Activated T-helper 1 cell treated with anti-CD3 and anti-CD28 coated beads, Interleukin-12 subunit alpha, Interleukin-12 subunit beta, Interleukin-2, Interleukin-4 antibody, amounts not matched to agents 30 ng/mL and 10 ng/mL and 1 ng/mL, durations not matched to agents 14 hours and 24 hours and 36 hours (primary cell): Measurements from ENCODE around the gene INPP5A. TPM values are rescaled to one million over a fixed set of nuclear protein-coding genes. Genes with fewer than 3 reads are reported as not detected.

ENCODE experiments used
- DNase-seq: peaks from one replicate; pipeline ENCODE4 v3.0.0; 2021; ENCODE audit warnings: low spot score
- H3K27ac Mint-ChIP-seq: one replicate; pipeline ENCODE4 v1.8.0; 2021; ENCODE audit warnings: mild to moderate bottlenecking, mixed read lengths
- H3K27me3 Mint-ChIP-seq: one replicate; pipeline ENCODE4 v1.8.0; 2022; ENCODE audit warnings: mild to moderate bottlenecking, moderate library complexity, mixed read lengths; ENCODE audit not compliant: insufficient read depth
- H3K36me3 Mint-ChIP-seq: one replicate; pipeline ENCODE4 v1.8.0; 2021; ENCODE audit warnings: low read depth, mixed read lengths
- H3K4me1 Mint-ChIP-seq: one replicate; pipeline ENCODE4 v1.8.0; 2021; ENCODE audit warnings: low read depth, mixed read lengths
- H3K4me3 Mint-ChIP-seq: one replicate; pipeline ENCODE4 v1.8.0; 2021; ENCODE audit warnings: mild to moderate bottlenecking, moderate library complexity, mixed read lengths
- H3K9me3 Mint-ChIP-seq: one replicate; pipeline ENCODE4 v1.8.0; 2021; ENCODE audit warnings: mixed read lengths
- intact Hi-C: fragments of 100-400 bp; cut with micrococcal nuclease; formaldehyde crosslinking; loops from one replicate; pipeline ENCODE4 v1.15.1; 2024
- total RNA-seq: library from RNA; stranded (reverse); gene quantifications from 2 replicates; pipeline ENCODE4 v1.2.3, GENCODE V29; 2022

The INPP5A gene
- total RNA-seq, 1 donor from 2014 or later: 13.4 TPM

DNA sequence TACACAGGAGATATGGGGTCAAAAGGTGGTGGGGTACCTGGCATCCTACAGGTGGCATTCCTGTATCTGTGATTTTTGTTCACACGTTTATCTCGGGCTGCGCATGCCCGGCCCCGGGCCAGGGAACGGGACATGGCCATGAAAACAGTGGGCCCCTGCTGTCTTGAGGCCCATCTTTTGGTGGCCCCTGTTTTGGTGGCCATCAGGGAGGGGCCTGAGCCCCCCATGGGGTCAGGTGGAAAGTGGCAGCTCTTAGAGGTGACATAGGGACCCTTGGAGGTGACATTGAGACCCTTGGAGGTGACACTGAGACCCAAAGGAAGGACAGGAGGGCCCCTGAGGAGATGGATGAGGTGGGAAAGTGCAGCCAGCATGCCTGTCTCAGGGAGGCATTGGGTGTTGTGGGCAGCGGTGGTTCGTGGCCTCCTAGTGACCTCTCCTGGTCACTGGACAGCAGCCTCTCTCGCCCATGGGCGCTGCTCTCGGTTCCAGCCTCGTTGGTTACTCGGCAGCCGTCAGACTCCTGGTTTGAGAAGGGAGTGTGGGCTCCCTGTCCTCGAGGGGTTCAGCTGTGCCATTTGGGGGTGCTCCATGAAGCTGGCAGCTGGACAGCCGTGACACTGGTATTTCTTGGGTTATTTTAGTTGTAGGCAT lies 39.9 kb downstream of the INPP5A start:
- Mint-ChIP-seq H3K4me3 (no peak overlapping the region), H3K4me1 (peaks cover 25% of the 10 kb centered on the region), H3K27me3 (peaks cover 6% of the 10 kb centered on the region), H3K9me3 (no peaks in the 10 kb centered on the region), H3K36me3 (peaks cover 3% of the 10 kb centered on the region), H3K27ac (no peak overlapping the region)
- intact Hi-C loops: no loop called here
- DNase-seq: no peak

DNA sequence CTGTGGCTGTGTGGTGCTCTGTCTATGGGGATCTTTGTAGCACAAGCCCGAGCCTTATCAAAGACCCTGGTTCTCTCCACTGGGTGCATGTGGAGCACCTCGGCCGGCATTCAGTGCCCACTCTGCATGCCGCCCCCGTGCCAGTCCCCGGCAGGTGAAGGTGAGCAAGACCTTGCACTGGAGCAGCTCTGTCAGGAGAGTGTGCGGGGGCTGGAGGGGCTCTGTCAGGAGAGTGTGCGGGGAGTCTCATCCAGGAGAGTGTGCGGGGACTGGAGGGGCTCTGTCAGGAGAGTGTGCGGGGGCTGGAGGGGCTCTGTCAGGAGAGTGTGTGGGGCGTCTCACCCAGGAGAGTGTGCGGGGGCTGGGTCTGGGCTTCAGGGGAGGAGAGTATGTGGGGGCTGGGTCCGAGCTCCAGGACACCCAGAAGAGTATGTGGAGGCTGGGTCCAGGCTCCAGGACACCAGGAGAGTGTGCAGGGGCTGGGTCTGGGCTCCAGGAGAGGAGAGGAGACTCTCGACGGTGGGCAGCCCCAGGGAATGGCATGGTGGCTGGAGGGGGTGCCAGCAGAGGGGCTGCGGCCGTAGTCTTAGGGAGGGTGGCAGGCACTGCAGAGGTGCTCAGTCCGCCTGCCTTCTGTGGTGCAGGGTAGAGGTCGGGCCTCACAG lies 40.8 kb downstream of the INPP5A start:
- H3K9me3 Mint-ChIP-seq: no peaks in the 10 kb centered on the region
- intact Hi-C loops: no loop called here

DNA sequence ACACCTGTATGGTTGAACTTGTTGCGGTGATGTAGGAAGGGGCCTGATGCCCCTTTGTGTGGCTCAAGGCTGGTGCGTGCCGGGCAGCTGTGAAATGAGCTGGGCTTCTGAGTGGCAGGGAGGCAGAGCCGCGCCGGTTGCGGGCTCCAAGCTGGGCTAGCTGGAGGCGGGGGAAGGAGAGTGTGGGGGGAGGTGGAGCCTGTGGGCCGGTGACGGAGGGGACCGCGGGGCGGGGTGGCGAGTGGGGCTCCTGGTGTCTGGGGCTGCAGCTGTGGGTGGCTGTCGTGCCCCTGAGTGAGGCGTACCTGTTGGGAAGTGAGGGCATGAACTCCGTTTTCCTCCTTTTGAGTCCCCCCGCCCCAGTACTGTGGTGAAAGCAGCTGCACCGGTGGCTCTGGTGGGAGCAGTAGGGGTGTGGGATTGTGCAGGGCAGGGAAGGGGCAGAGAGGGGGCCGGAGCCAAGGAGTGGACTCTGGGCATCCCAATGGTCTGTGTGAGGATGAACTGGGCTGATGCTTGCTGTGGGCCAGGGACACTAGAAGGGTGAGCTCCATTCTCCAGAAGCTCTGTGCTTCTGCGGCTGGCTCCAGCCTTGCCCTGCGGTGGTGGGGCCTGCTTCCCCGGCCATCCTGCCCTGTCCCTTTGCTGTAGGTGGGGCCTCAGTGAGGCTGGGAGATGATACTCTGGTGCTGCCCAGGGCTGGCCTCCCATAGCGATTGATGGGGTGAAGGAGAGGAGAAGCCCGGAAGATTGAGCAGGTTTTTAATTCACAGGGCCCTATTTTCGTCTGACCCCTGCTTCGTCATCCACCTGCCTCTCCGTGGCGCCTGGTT lies 41.7 kb downstream of the INPP5A start:
- Mint-ChIP-seq H3K9me3 (no peaks in the 10 kb centered on the region), H3K27ac (no peak overlapping the region), H3K4me1 (peaks cover 25% of the 10 kb centered on the region), H3K4me3 (no peak overlapping the region), H3K27me3 (peaks cover 9% of the 10 kb centered on the region), H3K36me3 (peaks cover 3% of the 10 kb centered on the region)
- intact Hi-C loops: no loop called here
- no peak for DNase-seq

More for the DNA sequence above, 40.8 kb downstream of the INPP5A start:
- H3K36me3 Mint-ChIP-seq: peaks cover 3% of the 10 kb centered on the region
- H3K27ac Mint-ChIP-seq: no peak overlapping the region
- peaks cover 9% of the 10 kb centered on the region for H3K27me3 Mint-ChIP-seq
- no peak for DNase-seq
- H3K4me3 Mint-ChIP-seq: no peak overlapping the region
- peaks cover 25% of the 10 kb centered on the region for H3K4me1 Mint-ChIP-seq

DNA sequence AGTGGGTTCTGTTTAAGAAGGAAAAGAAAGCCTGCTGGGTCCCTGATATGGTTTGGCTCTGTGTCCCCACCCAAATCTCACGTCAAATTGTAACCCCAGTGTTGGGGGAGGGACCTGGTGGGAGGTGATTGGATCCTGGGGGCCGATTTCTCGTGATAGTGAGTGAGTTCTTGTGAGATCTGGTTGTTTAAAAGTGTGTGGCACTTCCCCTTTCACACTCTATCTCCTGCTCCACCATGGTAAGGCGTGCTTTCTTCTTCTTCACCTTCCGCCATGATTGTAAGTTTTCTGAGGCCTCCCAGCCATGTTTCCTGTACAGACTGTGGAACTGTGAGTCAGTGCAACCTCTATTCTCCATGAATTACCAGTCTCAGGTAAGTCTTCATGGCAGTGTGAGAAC lies 42.6 kb downstream of the INPP5A start:
- no peaks in the 10 kb centered on the region for H3K9me3 Mint-ChIP-seq
- H3K27me3 Mint-ChIP-seq: peaks cover 8% of the 10 kb centered on the region
- H3K4me1 Mint-ChIP-seq: peaks cover 23% of the 10 kb centered on the region
- H3K4me3 Mint-ChIP-seq: no peak overlapping the region
- peaks cover 3% of the 10 kb centered on the region for H3K36me3 Mint-ChIP-seq
- no peak overlapping the region for H3K27ac Mint-ChIP-seq
- intact Hi-C loops: no loop called here
- no peak for DNase-seq

DNA sequence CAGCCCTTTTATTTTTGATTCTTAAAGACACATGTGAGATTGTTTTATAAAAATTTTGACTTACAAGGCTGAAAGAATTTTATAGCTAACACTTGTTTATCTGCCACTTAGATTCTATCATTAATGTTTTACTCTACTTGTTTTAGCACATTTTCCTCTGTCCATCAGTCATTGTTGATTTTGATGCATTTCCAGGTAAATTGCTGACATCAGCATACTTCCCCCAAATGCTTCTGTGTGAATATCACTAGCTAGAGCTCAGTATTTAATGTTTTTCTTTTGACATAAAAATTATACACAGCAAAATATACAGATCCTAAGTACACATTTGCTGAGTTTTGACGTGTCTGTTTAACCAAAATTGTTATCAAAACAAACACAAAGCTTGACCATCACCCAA lies 43.0 kb downstream of the INPP5A start:
- DNase-seq: no peak
- H3K4me1 Mint-ChIP-seq: peaks cover 18% of the 10 kb centered on the region
- peaks cover 7% of the 10 kb centered on the region for H3K27me3 Mint-ChIP-seq
- intact Hi-C loops: no loop called here
- no peak overlapping the region for H3K4me3 Mint-ChIP-seq
- H3K36me3 Mint-ChIP-seq: peaks cover 3% of the 10 kb centered on the region
- H3K27ac Mint-ChIP-seq: no peak overlapping the region
- H3K9me3 Mint-ChIP-seq: no peaks in the 10 kb centered on the region

DNA sequence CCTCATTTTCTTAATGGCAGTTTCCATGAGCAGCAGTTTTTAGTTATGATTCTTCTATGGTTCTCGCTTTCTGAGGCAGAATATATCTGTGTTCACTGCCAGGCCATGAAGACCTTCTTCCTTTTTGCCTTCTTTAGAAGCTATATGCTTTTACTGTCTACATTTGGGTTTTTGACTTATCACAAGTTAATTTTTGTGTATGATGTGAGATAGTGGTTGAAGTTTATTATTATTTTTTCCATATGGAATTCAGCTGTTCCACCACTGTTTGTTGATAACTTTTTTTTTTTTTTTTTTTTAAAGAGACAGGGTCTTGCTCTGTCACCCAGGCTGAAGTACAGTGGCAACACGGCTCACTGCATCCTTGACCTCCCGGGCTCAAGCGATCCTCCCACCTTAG lies 44.5 kb downstream of the INPP5A start:
- no peak overlapping the region for H3K4me3 Mint-ChIP-seq
- H3K9me3 Mint-ChIP-seq: no peaks in the 10 kb centered on the region
- H3K27ac Mint-ChIP-seq: no peak overlapping the region
- peaks cover 7% of the 10 kb centered on the region for H3K4me1 Mint-ChIP-seq
- H3K27me3 Mint-ChIP-seq: peaks cover 7% of the 10 kb centered on the region
- intact Hi-C loops: no loop called here
- no peak for DNase-seq
- H3K36me3 Mint-ChIP-seq: peaks cover 6% of the 10 kb centered on the region

DNA sequence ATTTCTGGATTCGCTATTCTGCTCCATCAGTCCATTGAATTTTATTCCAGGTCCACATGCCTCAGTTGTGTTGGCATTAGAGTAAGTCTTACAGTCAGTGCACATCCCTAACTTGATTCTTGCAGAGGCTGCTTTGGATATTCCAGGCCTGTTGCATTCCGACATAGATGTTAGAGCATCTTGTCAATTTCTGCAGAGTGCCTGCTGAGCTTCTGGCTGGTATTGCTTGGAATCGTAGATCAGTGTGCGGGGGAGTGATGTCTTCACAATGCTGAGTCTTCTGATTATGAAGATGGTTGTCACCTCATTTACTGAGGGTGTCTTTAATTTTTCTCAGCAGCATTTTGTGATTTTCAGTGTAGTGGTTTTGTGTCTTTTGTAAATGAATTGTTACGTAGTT lies 45.2 kb downstream of the INPP5A start:
- Mint-ChIP-seq H3K4me3 (no peak overlapping the region), H3K27me3 (peaks cover 7% of the 10 kb centered on the region), H3K36me3 (peaks cover 6% of the 10 kb centered on the region), H3K4me1 (peaks cover 7% of the 10 kb centered on the region), H3K27ac (no peak overlapping the region), H3K9me3 (no peaks in the 10 kb centered on the region)
- intact Hi-C loops: no loop called here
- DNase-seq: no peak

DNA sequence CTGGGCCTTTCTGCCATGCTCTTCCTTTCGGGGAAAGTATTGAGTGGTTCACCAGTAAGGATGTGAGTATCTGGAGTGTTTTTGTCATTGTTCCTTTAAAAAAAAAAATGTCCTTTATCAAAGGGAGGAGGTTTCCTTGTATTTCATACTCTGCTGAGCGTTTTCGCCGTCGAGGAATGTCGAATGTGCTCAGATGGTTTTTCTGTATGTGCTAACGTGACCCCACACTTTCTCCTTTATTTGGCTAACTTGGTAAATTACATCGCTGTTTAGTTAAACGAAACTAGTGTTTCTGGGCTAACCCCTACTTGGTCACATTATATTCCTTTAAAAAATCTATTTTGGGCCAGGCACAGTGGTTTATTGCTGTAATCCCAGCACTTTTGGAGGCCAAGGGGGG lies 45.9 kb downstream of the INPP5A start:
- H3K27ac Mint-ChIP-seq: no peak overlapping the region
- no peak for DNase-seq
- H3K4me1 Mint-ChIP-seq: peaks cover 13% of the 10 kb centered on the region
- no peak overlapping the region for H3K4me3 Mint-ChIP-seq
- H3K9me3 Mint-ChIP-seq: no peaks in the 10 kb centered on the region
- peaks cover 8% of the 10 kb centered on the region for H3K36me3 Mint-ChIP-seq
- H3K27me3 Mint-ChIP-seq: peaks cover 7% of the 10 kb centered on the region
- intact Hi-C loops: no loop called here

DNA sequence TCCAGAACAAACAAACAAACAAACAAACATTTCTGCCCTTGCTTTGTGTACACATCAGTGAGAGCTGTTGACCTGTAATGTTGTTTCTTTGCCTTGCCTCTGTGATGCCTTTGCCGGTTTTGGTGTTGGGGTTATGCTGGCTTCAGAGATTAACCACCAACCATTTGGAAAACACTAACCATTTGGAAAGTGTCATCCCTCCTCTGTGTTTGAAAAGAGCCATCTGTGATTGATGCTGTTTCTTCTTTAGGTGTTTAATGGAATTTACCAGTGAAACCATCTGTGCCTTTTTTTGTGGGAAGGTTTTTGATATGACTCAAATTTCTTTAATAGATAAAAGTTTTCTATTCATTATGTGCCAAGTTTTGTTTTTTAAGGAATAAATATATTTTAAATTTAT lies 46.5 kb downstream of the INPP5A start:
- Mint-ChIP-seq H3K4me3 (no peak overlapping the region), H3K9me3 (no peaks in the 10 kb centered on the region), H3K4me1 (peaks cover 19% of the 10 kb centered on the region), H3K27me3 (peaks cover 7% of the 10 kb centered on the region), H3K36me3 (peaks cover 8% of the 10 kb centered on the region), H3K27ac (no peak overlapping the region)
- intact Hi-C loops: no loop called here
- no peak for DNase-seq

DNA sequence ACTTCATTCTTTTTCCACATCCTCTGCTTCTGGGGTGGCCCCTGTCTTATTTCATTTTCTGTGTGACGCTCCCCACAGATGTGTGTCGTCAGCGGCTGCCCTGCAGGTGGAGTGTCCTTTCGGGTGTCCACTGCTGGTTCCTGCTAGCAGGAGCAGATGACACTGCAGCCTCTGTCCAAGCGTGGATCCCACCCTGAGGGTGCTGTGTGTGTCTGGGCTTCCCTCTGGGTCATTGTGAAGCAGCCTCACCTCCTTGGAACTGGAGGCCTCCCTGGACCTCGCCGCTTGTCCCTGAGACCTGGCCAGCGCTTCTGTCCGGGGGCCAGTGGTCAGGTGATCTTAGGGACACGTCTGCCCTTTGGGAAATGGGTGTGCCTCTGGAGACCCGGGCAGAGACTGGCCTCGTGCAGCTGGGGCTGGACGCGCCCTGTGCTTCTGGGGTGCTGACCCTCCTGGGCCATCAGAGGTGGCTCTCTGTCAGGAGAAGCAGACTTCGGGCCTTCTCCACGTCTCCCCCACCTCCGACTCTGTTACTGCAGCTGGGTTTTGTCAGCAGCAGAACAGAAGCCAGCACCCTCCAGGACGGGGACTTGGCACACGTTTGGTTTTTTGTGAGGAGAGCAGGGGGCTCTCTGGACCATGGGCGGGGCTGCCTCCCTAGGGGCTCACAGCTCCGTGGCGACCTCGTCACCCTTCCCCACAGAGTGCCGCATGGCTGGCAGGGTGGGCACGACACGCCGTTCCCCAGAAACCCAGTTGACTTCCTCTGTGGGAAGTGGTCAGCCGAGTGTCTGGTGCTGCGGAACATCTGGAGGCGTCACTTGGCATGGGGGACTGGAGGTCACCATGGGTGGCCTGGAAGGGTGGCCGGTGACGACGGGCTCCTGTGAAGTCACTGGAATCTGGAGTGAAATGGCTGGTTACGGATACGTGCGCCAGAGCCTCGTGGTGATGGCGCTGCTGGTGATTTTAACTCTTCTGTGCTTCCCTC lies 48.4 kb downstream of the INPP5A start:
- Mint-ChIP-seq H3K27ac (no peak overlapping the region), H3K4me1 (peaks cover 16% of the 10 kb centered on the region), H3K9me3 (no peaks in the 10 kb centered on the region), H3K36me3 (peaks cover 8% of the 10 kb centered on the region), H3K4me3 (no peak overlapping the region), H3K27me3 (peaks cover 5% of the 10 kb centered on the region)
- intact Hi-C loops: no loop called here
- DNase-seq: no peak

DNA sequence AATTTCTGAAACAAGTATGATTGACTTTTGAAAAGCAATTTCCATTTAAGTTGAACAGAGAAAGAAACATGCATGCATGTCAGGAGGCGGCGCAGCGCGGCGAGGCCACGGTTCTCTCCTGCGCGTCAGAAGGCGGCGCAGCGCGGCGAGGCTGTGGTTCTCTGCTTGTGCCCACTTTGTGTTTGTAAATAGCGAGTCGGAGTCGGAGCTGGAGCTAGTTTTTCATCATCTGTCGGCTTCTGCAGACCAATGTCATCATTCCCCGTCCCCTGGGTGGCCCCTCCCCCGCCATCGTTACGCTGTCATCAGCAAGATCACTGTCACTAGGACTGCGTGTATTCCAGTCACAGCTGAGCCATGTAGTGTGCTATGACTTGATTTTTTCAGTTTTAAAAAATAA lies 49.2 kb downstream of the INPP5A start:
- H3K4me3 Mint-ChIP-seq: no peak overlapping the region
- no peak overlapping the region for H3K27ac Mint-ChIP-seq
- peaks cover 7% of the 10 kb centered on the region for H3K36me3 Mint-ChIP-seq
- no peak for DNase-seq
- no peaks in the 10 kb centered on the region for H3K9me3 Mint-ChIP-seq
- H3K4me1 Mint-ChIP-seq: peaks cover 18% of the 10 kb centered on the region
- H3K27me3 Mint-ChIP-seq: peaks cover 5% of the 10 kb centered on the region
- intact Hi-C loops: no loop called here

DNA sequence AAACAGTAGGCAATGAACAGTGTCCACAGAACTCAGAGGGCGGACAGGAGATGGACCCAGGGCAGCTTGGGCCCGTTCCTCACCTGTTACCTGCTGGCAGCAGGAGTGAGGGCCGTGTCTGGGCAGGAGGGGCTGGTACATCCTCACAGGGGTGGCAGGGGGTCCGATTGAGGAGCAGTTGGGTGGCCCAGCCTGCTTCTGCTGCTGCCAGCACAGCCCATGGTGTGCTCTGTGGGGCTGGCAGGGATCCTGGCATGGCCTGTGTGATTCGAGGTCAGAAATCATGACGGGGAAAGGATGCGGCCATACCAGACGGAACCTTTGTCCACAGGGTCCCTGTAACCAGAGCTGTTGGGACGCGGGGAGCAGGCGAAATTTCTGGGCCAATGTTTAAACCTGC lies 49.6 kb downstream of the INPP5A start:
- H3K4me3 Mint-ChIP-seq: no peak overlapping the region
- intact Hi-C loops: no loop called here
- peaks cover 7% of the 10 kb centered on the region for H3K36me3 Mint-ChIP-seq
- H3K27me3 Mint-ChIP-seq: peaks cover 5% of the 10 kb centered on the region
- no peak for DNase-seq
- H3K4me1 Mint-ChIP-seq: peaks cover 18% of the 10 kb centered on the region
- H3K9me3 Mint-ChIP-seq: no peaks in the 10 kb centered on the region
- H3K27ac Mint-ChIP-seq: no peak overlapping the region
